HCT116 (cell line): ENCODE data around the gene RIGI. TPM values are rescaled to one million over a fixed set of nuclear protein-coding genes. Genes with fewer than 3 reads are reported as not detected.
"Not testable (repeated sequence)": the region's sequence is repeated elsewhere in the genome, so short reads cannot be mapped to it uniquely, and the experiment has no call there.

Source experiments
- ATAC-seq: fragments of 200-7000 bp; cut with Tn5 transposase; 2 replicates; pipeline ENCODE4 v1.9.1; 2020; ENCODE audit warnings: mild to moderate bottlenecking, moderate library complexity
- BruUV-seq: library from RNA; stranded (reverse); fragments of 400-500 nt; replicated peaks from 2 replicates; lab custom pipeline; 2021; lab: Mats Ljungman, UMichigan
- CTCF ChIA-PET: fragments of 300-600 bp; sonication (Branson Sonifier 250); formaldehyde crosslinking; loops from one replicate; lab custom pipeline; 2021; ENCODE audit warnings: antibody characterized with exemption; lab: Charles Lee
- POLR2A ChIA-PET: fragments of 300-600, 350-600 bp; sonication (Branson Sonifier 250); formaldehyde crosslinking; loops from one replicate; lab custom pipeline; 2021; ENCODE audit warnings: antibody characterized with exemption; lab: Charles Lee
- RAD21 ChIA-PET, 2 experiments: fragments of 300-600 bp; sonication (Branson Sonifier 250); formaldehyde crosslinking; loops; one replicate each; lab custom pipeline; 2023; ENCODE audit warnings: low total read pairs in 2 of 2; ENCODE audit not compliant: uncharacterized antibody in 2 of 2, unreplicated experiment in 2 of 2, low non-redundant PET in 1 of 2; lab: Charles Lee
- DNase-seq: peaks from one replicate; pipeline ENCODE4 v3.0.0-alpha.2; 2010; ENCODE audit warnings: low read depth, low spot score
- H2AFZ ChIP-seq: fragments of 200-600 bp; shearing (Covaris generic), sonication (generic); 2 replicates; pipeline ENCODE4 v1.6.1; 2017; ENCODE audit warnings: low read depth, mixed run types, mixed read lengths, antibody characterized with exemption, low read length; ENCODE audit not compliant: poor library complexity, severe bottlenecking
- H3K27ac ChIP-seq: 2 replicates; pipeline ENCODE4 v1.5.1; 2012; ENCODE audit warnings: low read depth, low read length
- H3K27me3 ChIP-seq: fragments of 200-600 bp; sonication (generic); 2 replicates; pipeline ENCODE4 v1.6.1; 2016; ENCODE audit warnings: mixed run types, low read length, mixed read lengths; ENCODE audit not compliant: insufficient read depth
- H3K36me3 ChIP-seq, 2 experiments: fragments of 200-500 bp in 1 of 2; fragments of 200-600 bp in 1 of 2; sonication (Bioruptor generic) in 1 of 2; sonication (generic) in 1 of 2; 2 replicates each; pipeline versions ENCODE4 v1.5.1 to v1.6.1; 2014 to 2016; ENCODE audit warnings: low read length in 2 of 2, inconsistent platforms in 1 of 2, mixed read lengths in 1 of 2, mixed run types in 1 of 2; ENCODE audit not compliant: insufficient read depth in 2 of 2, control insufficient read depth in 1 of 2
- H3K4me1 ChIP-seq, 2 experiments: fragments of 200-600 bp in 1 of 2; sonication (generic) in 1 of 2; 2 replicates each; pipeline versions ENCODE4 v1.5.1 to v1.6.1; 2012 to 2017; ENCODE audit warnings: low read length in 2 of 2, inconsistent platforms in 1 of 2, mild to moderate bottlenecking in 1 of 2, mixed read lengths in 1 of 2, mixed run types in 1 of 2, moderate library complexity in 1 of 2; ENCODE audit not compliant: insufficient read depth in 2 of 2, control insufficient read depth in 1 of 2
- H3K4me2 ChIP-seq: fragments of 200-600 bp; sonication (generic); 2 replicates; pipeline ENCODE4 v1.6.1; 2017; ENCODE audit warnings: mixed run types, low read length, mixed read lengths
- H3K4me3 ChIP-seq, 2 experiments: fragments of 200-600 bp in 1 of 2; sonication (generic) in 1 of 2; replicated peaks in 1 of 2; 2 replicates each; pipeline ENCODE4 v1.5.1; 2011 to 2016; ENCODE audit warnings: low read length in 2 of 2, control low read depth in 1 of 2, low read depth in 1 of 2, mild to moderate bottlenecking in 1 of 2, mixed read lengths in 1 of 2, mixed run types in 1 of 2
- H3K79me2 ChIP-seq: fragments of 200-600 bp; sonication (generic); 2 replicates; pipeline ENCODE4 v1.6.1; 2017; ENCODE audit warnings: mild to moderate bottlenecking, mixed run types, low read length, moderate library complexity, mixed read lengths; ENCODE audit not compliant: insufficient read depth
- H3K9ac ChIP-seq: fragments of 200-600 bp; sonication (generic); 2 replicates; pipeline ENCODE4 v1.6.1; 2016; ENCODE audit warnings: low read length, mixed read lengths
- H3K9me2 ChIP-seq: fragments of 200-600 bp; sonication (generic), shearing (Covaris generic); 2 replicates; pipeline ENCODE4 v1.6.1; 2017; ENCODE audit warnings: mixed run types, mild to moderate bottlenecking, moderate library complexity; ENCODE audit not compliant: insufficient read depth
- H3K9me3 ChIP-seq, 2 experiments: fragments of 200-500 bp in 1 of 2; fragments of 200-600 bp in 1 of 2; sonication (Bioruptor generic) in 1 of 2; sonication (generic) in 1 of 2; 2 replicates each; pipeline ENCODE4 v1.6.1; 2014 to 2017; ENCODE audit warnings: low read length in 2 of 2, mixed read lengths in 2 of 2, inconsistent platforms in 1 of 2, low read depth in 1 of 2, mild to moderate bottlenecking in 1 of 2, mixed run types in 1 of 2, moderate library complexity in 1 of 2; ENCODE audit not compliant: control insufficient read depth in 1 of 2, insufficient read depth in 1 of 2
- H4K20me1 ChIP-seq: fragments of 200-600 bp; sonication (generic), shearing (Covaris generic); 2 replicates; pipeline ENCODE4 v1.6.1; 2017; ENCODE audit warnings: mixed run types, mild to moderate bottlenecking, moderate library complexity; ENCODE audit not compliant: insufficient read depth
- CBX3 ChIP-seq: IDR thresholded peaks from 2 replicates; pipeline ENCODE4 v1.6.1; 2012; ENCODE audit warnings: low read depth
- EGR1 ChIP-seq: IDR thresholded peaks from 2 replicates; pipeline ENCODE4 v1.6.1; 2012; ENCODE audit warnings: low read depth
- ELF1 ChIP-seq: IDR thresholded peaks from 2 replicates; pipeline ENCODE4 v1.6.1; 2012; ENCODE audit warnings: low read depth, borderline replicate concordance
- MAX ChIP-seq: IDR thresholded peaks from 2 replicates; pipeline ENCODE4 v1.6.1; 2012
- REST ChIP-seq: IDR thresholded peaks from 2 replicates; pipeline ENCODE4 v1.6.1; 2012; ENCODE audit warnings: low read depth
- SP1 ChIP-seq: IDR thresholded peaks from 2 replicates; pipeline ENCODE4 v1.6.1; 2012; ENCODE audit warnings: low read depth
- TCF7L2 ChIP-seq: IDR thresholded peaks from 2 replicates; pipeline ENCODE4 v1.7.0; 2011; ENCODE audit warnings: borderline replicate concordance, inconsistent platforms; ENCODE audit not compliant: insufficient read depth, insufficient read length; ENCODE audit errors: extremely low read depth
- intact Hi-C: fragments of 100-400 bp; cut with micrococcal nuclease; formaldehyde crosslinking; loops from 2 replicates; pipeline ENCODE4 v1.10.0; 2022
- total RNA-seq: library from RNA; stranded (reverse); gene quantifications from one replicate; pipeline ENCODE4 v1.2.1, GENCODE V29; 2021; ENCODE audit not compliant: unreplicated experiment

The RIGI gene
- total RNA-seq, 1 experiment from 2014 or later: 5.5 TPM

GRCh38 chr9:32550150-32550561 is 24.2 kb upstream of the RIGI start (continued):
- TF ChIP-seq ELF1 (no peak), TCF7L2 (no peak), CBX3 (no peak), MAX (no peak), SP1 (no peak), REST (no peak), EGR1 (no peak)

- H3K27me3 ChIP-seq, H3K9me2 ChIP-seq, CTCF ChIA-PET, DNase-seq, H2AFZ ChIP-seq, ATAC-seq, H3K9ac ChIP-seq, RAD21 ChIA-PET, H3K27ac ChIP-seq, intact Hi-C loops, H3K4me2 ChIP-seq, H3K4me3 ChIP-seq, BruUV-seq, H3K36me3 ChIP-seq, H4K20me1 ChIP-seq, POLR2A ChIA-PET, H3K9me3 ChIP-seq: not testable (repeated sequence)
- Histone ChIP-seq H3K4me1 (peaks cover 4 to 18% of the 10 kb centered on the region in 2 experiments), H3K79me2 (peaks cover 86% of the 10 kb centered on the region)
These were observed 22.2 kb upstream of the RIGI start for GRCh38 chr9:32548213-32548612.
